Measurements from ENCODE around the gene ZNF217. TPM values are rescaled to one million over a fixed set of nuclear protein-coding genes. Genes with fewer than 3 reads are reported as not detected.
A peak's percentile ranks its signal among the peaks of the same experiment; 100 is the strongest.
"Not testable (repeated sequence)": the region's sequence is repeated elsewhere in the genome, so short reads cannot be mapped to it uniquely, and the experiment has no call there.

Gene ZNF217
- total RNA-seq, 1 donor from 2014 or later = 8.0 TPM

DNA sequence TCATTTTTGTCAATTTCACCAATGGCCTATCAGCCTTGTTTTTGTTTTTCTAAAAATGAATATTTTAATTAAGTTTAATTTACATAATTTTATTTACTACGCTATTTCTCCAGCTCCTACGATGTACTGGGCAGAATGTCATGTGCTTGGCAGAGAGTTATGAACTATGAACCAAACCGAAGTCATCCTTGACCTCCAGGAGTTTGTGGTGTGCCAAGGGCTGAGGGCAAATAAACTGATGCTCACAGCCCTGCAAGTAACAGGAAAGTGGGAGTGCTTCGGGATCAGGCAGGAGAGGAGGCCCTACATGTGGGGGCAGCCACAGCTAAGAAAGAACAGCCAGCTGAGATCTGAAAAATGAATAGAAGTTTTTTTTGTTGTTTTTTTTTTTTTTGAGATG, 38.6 kb downstream of the ZNF217 start:
- no peak for DNase-seq
- intact Hi-C loops (cut with micrococcal nuclease) = no loop called here
- no peak for ATAC-seq

DNA sequence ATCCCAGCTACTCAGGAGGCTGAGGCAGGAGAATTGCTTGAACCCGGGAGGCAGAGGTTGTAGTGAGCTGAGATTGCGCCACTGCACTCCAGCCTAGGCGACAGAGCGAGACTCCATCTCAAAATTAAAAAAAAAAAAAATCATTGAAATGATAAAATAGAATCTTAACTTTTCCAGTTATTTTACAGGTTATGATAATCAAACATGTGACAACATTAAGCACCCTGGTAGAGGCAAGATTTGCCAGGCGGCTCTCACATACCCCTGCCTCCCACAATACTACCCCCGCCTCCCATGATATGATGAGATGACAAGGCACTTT, 41.1 kb downstream of the ZNF217 start:
- DNase-seq; intact Hi-C loops (cut with micrococcal nuclease); ATAC-seq: not testable (repeated sequence)

DNA sequence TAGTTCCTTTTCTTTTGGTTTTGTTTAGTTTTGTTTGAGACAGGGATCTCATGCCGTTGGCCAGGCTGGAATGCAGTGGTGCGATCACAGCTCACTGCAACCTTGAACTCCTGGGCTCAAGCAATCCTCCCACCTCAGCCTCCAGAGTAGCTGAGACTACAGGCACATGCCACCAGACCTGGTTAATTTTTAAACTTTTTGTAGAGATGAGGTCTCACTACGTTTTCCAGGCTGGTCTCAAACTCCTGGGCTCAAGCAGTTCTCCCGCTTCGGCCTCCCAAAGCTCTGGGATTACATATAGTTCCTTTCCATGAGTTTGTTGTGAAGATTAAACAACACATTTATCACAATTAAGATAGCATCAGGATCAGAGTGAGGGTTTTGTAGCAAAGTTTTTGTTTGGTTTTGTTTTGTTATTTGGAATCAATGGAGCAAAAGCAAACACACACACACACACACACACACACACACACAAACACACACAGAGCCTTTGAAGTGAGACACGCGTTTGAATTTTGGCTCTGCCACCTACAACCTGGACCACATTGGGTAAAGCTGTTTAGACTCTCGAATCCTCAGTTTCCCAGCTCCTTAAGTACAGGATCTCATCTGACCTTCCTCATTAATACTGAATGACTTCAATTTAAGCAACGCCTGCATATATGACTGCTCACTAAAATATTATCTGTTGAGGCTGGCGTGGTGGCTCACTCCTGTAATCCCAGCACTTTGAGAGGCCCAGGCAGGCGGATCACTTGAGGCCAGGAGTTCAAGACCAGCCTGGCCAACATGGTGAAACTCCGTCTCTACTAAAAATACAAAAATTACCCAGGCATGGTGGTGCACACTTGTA, 41.7 kb downstream of the ZNF217 start:
- ATAC-seq; DNase-seq; intact Hi-C loops (cut with micrococcal nuclease): not testable (repeated sequence)

DNA sequence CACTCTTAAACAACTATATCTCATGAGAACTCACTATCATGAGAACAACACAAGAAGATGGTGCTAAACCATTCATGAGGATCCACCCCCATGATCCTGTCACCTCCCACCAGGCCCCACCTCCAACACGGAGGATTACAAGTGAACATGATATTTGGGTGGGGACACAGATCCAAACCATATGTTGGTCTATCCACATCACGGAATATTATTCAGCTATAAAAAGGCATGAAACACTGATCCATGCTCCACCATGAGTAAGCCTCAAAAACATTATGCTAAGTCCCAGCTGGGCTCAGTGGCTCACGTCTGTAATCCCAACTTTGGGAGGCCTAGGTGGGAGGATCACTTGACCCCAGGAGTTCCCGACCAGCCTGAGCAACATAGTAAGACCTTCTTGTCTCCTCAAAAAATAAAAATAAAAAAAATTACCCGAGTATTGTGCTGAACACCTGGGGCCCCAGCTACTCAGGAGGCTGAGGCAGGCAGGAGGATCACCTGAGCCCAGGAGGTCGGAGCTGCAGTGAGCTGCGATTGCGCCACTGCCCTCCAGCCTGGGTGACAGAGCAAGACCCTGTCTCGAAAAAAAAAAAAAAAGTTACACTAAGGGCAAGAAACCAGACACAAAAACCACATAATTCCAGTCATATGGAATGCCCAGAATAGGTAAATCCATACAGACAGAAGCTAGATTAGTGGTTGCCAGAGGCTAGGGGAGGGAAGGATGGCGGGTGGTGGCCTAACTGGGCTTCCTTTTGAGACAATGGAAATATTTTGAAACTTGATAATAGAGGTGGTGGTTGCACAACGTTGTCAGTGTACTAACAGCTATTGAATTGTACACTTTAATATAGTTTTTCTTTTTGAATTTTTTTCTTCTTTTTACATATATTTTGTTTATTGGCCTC, 43.1 kb downstream of the ZNF217 start:
- ATAC-seq (no peak), DNase-seq (no peak)
- intact Hi-C loops (cut with micrococcal nuclease) = no loop called here

DNA sequence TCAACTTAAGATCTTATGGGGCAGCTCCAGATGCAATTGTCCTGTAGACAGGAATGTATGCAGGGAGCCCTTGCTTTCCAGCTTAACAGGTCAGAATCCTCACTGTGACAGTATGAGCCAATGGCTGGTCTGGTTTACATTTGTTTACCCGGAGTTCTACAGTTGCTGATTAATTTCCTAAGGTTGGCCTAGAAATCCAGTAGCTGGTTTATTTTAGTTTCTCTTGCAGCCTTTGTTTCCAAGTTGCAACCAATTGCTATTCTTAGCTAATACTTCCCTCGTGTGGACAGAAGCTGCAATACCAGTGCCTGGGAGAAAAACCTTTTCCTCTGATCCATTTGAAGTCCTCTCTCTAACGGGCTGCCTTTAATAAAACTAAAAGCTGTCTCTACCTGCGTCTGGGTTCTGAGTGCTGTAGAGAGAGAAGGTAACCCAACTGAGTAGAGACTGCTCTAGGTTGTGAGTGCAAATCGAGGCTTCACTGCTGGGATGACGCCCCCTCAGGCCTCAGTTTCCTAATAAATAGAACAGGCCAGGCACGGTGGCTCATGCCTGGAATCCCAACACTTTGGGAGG, 45.9 kb downstream of the ZNF217 start:
- ATAC-seq (peak; percentile 74), DNase-seq (no peak)
- intact Hi-C loops (cut with micrococcal nuclease) = no loop called here

DNA sequence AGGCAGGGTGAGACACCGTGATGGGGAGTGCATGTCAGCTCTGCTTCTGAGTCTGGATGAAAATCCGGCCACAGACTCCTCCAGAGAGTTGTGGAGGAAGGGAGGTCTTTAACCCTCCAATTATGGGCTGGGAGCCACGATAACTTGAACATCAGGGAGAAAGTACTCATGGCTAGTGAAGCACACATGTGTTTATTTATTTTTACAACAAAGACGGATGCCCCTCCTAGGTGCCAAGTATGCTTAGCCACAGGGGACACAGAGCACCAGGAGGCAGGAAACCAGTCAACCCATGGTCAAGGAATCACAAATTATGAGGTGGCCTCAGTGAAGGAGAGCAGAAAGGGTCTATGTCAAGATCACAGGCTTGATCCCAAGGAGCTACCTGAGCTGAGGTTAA, 54.1 kb downstream of the ZNF217 start:
- DNase-seq (no peak), ATAC-seq (no peak)

DNA sequence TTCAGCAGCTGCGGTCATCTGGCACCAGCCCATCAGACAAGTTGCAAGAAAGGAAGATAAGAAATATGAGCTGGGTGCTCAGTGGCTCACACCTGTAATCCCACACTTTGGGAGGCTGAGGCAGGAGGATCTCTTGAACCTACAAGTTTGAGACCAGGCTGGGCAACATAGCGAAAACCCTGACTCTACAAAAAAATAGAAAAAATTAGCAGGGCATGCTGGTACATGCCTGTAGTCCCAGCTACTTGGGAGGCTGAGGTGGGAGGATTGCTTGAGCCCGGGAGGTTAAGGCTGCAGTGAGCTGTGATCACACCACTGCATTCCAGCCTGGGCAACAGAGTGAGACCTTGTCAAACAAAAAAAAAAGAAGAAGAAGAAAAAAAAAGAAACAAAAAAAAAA, 57.3 kb downstream of the ZNF217 start:
- ATAC-seq; intact Hi-C loops (cut with micrococcal nuclease); DNase-seq: not testable (repeated sequence)

More for the DNA sequence above, 54.1 kb downstream of the ZNF217 start:
- intact Hi-C loops (cut with micrococcal nuclease) = no loop called here

DNA sequence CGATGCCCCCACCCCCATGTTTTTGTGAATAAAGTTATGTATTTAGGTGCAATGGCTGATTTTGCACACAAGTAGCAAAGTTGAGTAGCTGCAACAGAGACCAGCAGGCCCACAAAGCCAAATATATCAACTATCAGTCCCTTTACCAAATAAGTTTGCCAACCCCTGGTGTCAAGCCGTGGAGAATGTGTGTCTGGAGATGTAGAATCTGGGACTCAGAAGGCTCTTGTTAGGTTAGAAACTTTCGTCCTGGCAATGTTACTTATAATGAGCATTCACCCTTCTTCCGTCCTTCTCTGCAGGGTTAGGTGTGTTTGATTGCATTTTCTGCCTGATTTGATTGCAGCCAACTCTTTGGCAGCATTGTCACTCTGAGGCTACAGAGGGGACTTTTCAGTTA, 57.8 kb downstream of the ZNF217 start:
- no peak for DNase-seq
- no peak for ATAC-seq
- intact Hi-C loops (cut with micrococcal nuclease) = no loop called here

DNA sequence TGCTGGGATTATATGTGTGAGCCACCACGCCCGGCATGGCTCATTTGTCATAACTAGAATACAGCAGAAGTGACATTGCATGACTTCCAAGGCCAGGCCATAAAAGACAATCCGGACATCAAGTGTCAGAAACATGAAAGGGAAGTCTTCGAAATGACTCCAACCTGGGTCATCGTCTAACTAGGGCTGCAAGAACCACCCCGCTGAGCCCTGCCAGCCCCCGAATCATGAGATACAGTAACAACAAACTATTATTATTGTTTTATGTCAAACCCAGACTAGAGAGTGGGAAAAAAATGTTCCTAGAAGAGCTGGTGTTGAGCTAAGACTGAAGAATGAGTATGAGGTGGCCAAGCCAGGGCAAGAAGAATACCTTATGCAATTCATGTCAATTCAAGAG, 59.6 kb downstream of the ZNF217 start:
- ATAC-seq = no peak
- intact Hi-C loops (cut with micrococcal nuclease) = no loop called here

DNA sequence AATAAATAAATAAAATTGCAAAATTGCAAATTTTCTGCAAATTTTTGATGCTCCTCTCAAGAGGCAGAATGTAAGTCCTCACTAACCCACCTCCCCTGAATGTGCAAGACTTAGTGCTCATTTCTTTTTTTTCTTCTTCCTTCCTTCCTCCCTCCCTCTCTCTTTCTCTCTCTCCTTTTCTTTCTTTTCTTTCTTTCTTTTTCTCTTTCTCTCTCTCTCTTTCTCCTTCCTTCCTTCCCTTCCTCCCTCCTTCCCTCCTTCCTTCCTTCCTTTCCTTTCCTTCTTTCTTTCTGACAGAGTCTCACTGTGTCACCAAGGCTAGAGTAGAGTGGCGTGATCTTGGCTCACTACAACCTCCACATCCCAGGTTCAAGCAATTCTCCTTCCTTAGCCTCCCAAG, 60.1 kb downstream of the ZNF217 start:
- DNase-seq (no peak), ATAC-seq (no peak)
- intact Hi-C loops (cut with micrococcal nuclease) = no loop called here

More for the DNA sequence above, 59.6 kb downstream of the ZNF217 start:
- no peak for DNase-seq

DNA sequence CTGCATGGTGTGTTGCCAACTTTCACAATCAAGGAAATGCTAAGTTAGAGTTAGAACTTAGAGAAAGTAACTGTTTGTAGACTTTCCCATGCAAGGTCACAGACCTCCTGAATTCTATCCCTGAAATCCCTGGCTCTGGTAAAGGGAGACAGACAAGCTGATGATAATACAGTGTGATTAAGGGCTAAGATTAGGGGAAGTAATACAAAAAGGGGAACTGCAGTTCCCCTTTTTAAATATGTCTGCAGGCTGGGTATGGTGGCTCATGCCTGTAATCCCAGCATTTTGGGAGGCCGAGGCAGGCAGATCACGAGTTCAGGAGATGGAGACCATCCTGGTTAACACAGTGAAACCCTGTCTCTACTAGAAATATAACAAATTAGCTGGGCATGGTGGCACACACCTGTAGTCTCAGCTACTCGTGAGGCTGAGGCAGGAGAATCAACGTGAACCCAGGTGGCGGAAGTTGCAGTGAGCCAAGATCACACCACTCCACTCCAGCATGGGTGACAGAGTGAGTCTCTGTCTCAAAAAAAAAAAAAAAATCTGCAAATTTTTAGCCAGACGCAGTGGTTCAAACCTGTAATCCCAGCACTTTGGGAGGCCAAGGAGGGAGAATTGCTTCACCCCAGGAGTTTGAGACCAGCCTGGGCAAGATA, 60.9 kb downstream of the ZNF217 start:
- DNase-seq; intact Hi-C loops (cut with micrococcal nuclease); ATAC-seq: not testable (repeated sequence)

DNA sequence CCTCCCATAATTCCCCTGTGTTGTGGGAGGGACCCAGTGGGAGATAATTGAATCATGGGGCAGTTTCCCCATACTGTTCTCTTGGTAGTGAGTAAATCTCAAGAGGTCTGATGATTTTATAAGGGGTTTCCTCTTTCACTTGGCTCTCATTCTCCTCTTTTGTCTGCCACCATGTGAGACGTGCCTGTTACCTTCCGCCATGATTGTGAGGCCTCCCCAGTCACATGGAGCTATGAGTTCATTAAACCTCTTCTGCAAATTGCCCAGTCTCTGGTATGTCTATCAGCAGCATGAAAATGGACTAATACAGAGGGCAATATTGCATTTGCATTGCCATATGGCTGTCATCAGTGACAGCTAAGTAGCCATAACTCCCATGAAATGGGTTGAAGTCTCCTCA, 63.2 kb downstream of the ZNF217 start:
- ATAC-seq (no peak), DNase-seq (no peak)
- intact Hi-C loops (cut with micrococcal nuclease) = no loop called here

DNA sequence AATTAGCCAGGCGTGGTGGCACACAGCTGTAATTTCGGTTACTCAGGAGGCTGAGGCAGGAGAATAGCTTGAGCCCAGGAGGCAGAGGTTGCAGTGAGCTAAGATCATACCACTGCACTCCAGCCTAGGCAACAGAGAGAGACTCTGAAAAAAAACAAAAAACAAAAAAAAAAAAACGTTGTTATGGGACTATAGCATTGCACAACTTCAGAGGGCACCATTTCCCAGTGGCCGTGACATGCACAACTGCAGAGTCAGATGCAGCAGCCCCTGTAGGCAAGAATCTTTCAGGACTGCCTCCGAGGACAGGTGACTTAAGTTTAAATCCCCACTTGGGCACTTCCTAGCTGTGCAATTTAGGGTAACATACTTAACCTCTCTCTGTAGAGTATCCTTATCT, 64.0 kb downstream of the ZNF217 start:
- ATAC-seq = no peak
- intact Hi-C loops (cut with micrococcal nuclease) = no loop called here
- no peak for DNase-seq

DNA sequence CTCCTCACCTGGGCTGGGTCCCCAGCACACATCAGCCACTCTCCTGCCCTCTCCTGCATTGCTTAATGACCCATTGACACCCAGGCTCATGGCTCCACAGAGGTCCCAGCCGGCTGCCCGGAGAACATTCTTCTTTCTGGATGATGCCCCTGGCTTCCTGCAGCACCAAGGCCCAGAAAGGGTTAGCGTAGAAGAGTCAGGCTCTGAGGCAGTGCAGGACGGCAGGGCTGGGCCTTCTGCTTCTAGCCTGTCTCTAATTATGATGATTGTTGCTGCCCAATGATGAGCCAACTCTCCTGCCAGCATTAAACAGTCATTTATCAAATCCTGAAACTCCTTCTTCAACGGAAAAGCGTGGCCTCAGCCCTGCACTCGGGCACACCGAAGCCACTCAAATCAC, 66.4 kb downstream of the ZNF217 start:
- ATAC-seq (no peak), DNase-seq (no peak)
- intact Hi-C loops (cut with micrococcal nuclease) = no loop called here

DNA sequence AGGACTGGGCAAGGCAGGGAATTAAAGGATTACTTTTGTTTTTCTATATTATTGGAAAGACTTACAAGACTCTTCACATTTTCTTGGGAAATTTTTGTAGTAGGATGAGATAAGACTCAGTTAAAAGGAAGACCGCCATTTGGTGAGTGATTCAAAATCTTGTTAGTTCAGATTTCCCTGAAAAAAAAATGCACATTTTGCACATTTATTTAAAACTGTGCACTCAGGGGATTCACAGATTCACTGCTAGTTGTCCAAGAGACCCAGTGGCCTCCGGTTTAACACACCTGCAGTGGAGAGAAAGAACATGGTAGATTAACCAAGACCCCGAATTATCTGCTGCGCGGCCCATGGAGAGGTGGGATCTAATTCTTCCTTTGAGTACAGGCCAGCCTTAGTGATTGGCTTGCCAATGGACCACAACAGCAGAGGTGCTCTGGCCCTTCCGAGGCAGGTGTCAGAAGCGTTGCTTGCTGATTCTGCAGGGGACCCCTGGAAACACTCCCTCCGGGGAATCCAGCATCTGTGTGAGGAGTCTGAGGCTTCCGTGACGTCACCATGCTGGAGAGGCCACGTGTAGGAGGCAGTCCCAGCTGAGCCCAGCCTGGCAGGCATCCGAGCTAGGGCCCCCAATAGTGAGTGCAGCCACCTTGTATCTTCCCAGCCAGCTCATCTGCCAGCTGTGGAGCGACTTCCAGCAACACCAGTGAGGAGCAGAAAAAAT, 68.9 kb downstream of the ZNF217 start:
- DNase-seq (no peak), ATAC-seq (no peak)
- intact Hi-C loops (cut with micrococcal nuclease) = no loop called here

DNA sequence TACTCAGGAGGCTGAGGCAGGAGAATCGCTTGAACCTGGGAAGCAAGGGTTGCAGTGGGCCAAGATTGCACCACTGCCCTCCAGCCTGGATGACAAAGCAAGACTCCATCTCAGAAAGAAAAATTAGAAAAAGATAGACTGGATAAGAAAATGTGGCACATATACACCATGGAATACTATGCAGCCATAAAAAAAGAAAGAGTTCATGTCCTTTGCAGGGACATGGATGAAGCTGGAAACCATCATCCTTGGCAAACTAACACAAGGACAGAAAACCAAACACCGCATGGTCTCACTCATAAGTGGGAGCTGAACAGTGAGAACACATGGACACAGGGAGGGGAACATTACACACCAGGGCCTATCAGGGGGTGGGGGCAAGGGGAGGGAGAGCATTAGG, 70.0 kb downstream of the ZNF217 start:
- intact Hi-C loops (cut with micrococcal nuclease); DNase-seq; ATAC-seq: not testable (repeated sequence)

DNA sequence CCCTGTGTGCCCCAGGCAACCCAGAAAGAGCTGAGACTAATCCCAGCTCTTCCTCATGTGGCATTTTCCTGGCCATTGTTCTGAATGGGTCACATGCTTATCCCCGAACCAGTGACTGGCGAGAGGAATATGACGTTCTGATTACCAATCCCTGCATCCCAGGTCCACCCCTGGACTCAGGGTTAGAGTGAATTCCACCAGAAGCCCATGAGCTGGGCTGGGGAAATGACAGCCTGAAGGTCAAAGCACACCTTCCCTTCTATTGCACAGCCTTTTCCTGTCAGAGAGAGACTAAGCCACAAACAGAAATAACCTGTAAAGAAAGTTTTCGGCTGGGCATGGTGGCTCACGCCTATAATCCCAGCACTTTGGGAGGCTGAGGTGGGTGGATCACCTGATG, 70.9 kb downstream of the ZNF217 start:
- DNase-seq = no peak
- ATAC-seq = no peak
- intact Hi-C loops (cut with micrococcal nuclease) = no loop called here

DNA sequence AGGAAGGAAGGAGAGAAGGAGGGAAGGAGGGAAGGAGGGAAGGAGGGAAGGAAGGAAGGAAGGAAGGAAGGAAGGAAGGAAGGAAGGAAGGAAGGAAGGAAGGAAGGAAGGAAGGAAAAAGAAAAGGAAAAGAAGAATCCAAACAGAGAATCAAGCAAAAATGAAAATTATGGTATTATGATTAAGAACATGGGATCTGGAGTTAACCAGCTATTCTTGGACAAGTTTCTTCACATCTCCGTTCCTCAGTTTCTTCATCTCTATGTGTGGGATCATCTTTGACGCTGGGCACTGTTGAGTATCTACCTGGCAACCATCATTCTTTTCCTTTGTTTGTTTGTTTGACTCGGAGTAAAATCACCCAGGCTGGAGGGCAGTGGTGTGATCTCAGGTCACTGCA, 71.6 kb downstream of the ZNF217 start:
- no peak for DNase-seq
- intact Hi-C loops (cut with micrococcal nuclease) = no loop called here
- ATAC-seq = no peak

DNA sequence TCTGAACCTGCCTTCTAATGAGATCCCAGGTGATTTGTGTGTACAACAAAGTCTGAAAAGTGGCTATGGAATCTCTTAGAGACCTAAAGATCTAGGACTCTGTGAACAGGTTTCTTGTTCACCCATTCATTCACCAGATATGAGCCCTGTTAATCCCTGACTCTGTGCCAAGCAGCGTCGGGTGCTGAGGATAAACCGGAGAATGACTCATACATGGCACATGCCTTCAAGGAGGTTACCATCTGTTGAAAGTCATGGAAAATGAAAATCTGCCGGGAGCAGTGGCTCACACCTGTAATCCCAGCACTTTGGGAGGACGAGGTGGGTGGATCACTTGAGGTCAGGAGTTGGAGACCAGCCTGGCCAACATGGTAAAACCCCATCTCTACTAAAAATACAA, 72.2 kb downstream of the ZNF217 start:
- DNase-seq; ATAC-seq; intact Hi-C loops (cut with micrococcal nuclease): not testable (repeated sequence)
